CD14-positive monocyte (primary cell): ENCODE measurements around the gene NOD2. TPM values are rescaled to one million over a fixed set of nuclear protein-coding genes. Genes with fewer than 3 reads are reported as not detected.
A peak's percentile ranks its signal among the peaks of the same experiment; 100 is the strongest.

ENCODE experiments used
- DNase-seq, 3 donors: peaks; one replicate each; pipeline ENCODE4 v3.0.0-alpha.2; 2011 to 2022
- H2AFZ ChIP-seq: 2 replicates; pipeline ENCODE4 v1.6.0; 2012; ENCODE audit warnings: mild to moderate bottlenecking, low read depth, low read length, inconsistent platforms; ENCODE audit not compliant: insufficient read depth, poor library complexity, severe bottlenecking
- H3K27ac ChIP-seq, 2 donors: 1 replicate in 1 of 2; 2 replicates in 1 of 2; pipeline ENCODE4 v1.5.1; 2012 to 2013; ENCODE audit warnings: low read length in 2 of 2, control low read depth in 1 of 2, inconsistent platforms in 1 of 2, low read depth in 1 of 2, mild to moderate bottlenecking in 1 of 2
- H3K27me3 ChIP-seq, 2 donors: one replicate each; pipeline versions ENCODE4 v1.6.0 to v1.6.1; 2011 to 2013; ENCODE audit warnings: low read length in 2 of 2; ENCODE audit not compliant: control insufficient read depth in 2 of 2, insufficient read depth in 2 of 2
- H3K36me3 ChIP-seq, 2 donors: replicated peaks in 1 of 2; 1 replicate in 1 of 2; 2 replicates in 1 of 2; pipeline versions ENCODE4 v1.5.1 to v1.6.1; 2012 to 2013; ENCODE audit warnings: low read length in 2 of 2, control low read depth in 1 of 2, inconsistent platforms in 1 of 2, mild to moderate bottlenecking in 1 of 2; ENCODE audit not compliant: insufficient read depth in 2 of 2, control insufficient read depth in 1 of 2
- H3K4me1 ChIP-seq, 2 donors: 1 replicate in 1 of 2; 2 replicates in 1 of 2; pipeline versions ENCODE4 v1.5.1 to v1.6.1; 2012 to 2013; ENCODE audit warnings: low read length in 2 of 2, control low read depth in 1 of 2, inconsistent platforms in 1 of 2, mild to moderate bottlenecking in 1 of 2, moderate library complexity in 1 of 2; ENCODE audit not compliant: insufficient read depth in 2 of 2, control insufficient read depth in 1 of 2
- H3K4me2 ChIP-seq: replicated peaks from 2 replicates; pipeline ENCODE3; 2012; ENCODE audit warnings: low read length, moderate library complexity, mild to moderate bottlenecking; ENCODE audit not compliant: poor library complexity, severe bottlenecking; ENCODE audit errors: extremely low read depth
- H3K4me3 ChIP-seq, 3 experiments: fragments of 200-600 bp in 1 of 3; sonication (generic) in 1 of 3; replicated peaks in 1 of 3; 1 replicate in 2 of 3; 2 replicates in 1 of 3; pipeline ENCODE4 v1.5.1; 2011 to 2013; ENCODE audit warnings: low read length in 3 of 3, mild to moderate bottlenecking in 3 of 3, control low read depth in 2 of 3, low read depth in 2 of 3, inconsistent platforms in 1 of 3, moderate library complexity in 1 of 3
- H3K79me2 ChIP-seq: 2 replicates; pipeline ENCODE4 v1.6.0; 2012; ENCODE audit warnings: mild to moderate bottlenecking, control low read depth, inconsistent platforms, low read length, moderate library complexity; ENCODE audit not compliant: insufficient read depth
- H3K9ac ChIP-seq: 2 replicates; pipeline ENCODE4 v1.6.0; 2017; ENCODE audit warnings: low read length, mild to moderate bottlenecking; ENCODE audit not compliant: insufficient read depth, poor library complexity, severe bottlenecking
- H3K9me3 ChIP-seq, 2 donors: replicated peaks in 1 of 2; 1 replicate in 1 of 2; 2 replicates in 1 of 2; pipeline versions ENCODE4 v1.5.1 to v1.6.1; 2012 to 2013; ENCODE audit warnings: low read length in 2 of 2, control low read depth in 1 of 2; ENCODE audit not compliant: control insufficient read depth in 1 of 2, insufficient read depth in 1 of 2
- H4K20me1 ChIP-seq: 2 replicates; pipeline ENCODE4 v1.6.0; 2012; ENCODE audit warnings: mild to moderate bottlenecking, low read length, control low read depth, moderate library complexity; ENCODE audit not compliant: insufficient read depth
- H3K27ac Mint-ChIP-seq, 7 donors: one replicate each; pipeline ENCODE4 v1.8.0; 2020; ENCODE audit warnings: mild to moderate bottlenecking in 7 of 7, mixed read lengths in 7 of 7, moderate library complexity in 6 of 7, inconsistent platforms in 2 of 7
- H3K27me3 Mint-ChIP-seq, 3 donors: one replicate each; pipeline ENCODE4 v1.8.0; 2021 to 2022; ENCODE audit warnings: low read depth in 3 of 3, mild to moderate bottlenecking in 3 of 3, mixed read lengths in 3 of 3, moderate library complexity in 3 of 3, inconsistent platforms in 1 of 3
- H3K36me3 Mint-ChIP-seq, 2 donors: one replicate each; pipeline ENCODE4 v1.8.0; 2020; ENCODE audit warnings: mixed read lengths in 2 of 2, inconsistent platforms in 1 of 2, mild to moderate bottlenecking in 1 of 2
- H3K4me1 Mint-ChIP-seq: one replicate; pipeline ENCODE4 v1.8.0; 2020; ENCODE audit warnings: mild to moderate bottlenecking, mixed read lengths
- H3K4me3 Mint-ChIP-seq, 2 donors: one replicate each; pipeline ENCODE4 v1.8.0; 2020; ENCODE audit warnings: mild to moderate bottlenecking in 2 of 2, mixed read lengths in 2 of 2, moderate library complexity in 1 of 2
- H3K9me3 Mint-ChIP-seq, 7 donors: one replicate each; pipeline ENCODE4 v1.8.0; 2020 to 2022; ENCODE audit warnings: mixed read lengths in 7 of 7, mild to moderate bottlenecking in 6 of 7, moderate library complexity in 6 of 7, inconsistent platforms in 2 of 7
- WGBS: methylation state at CpG from one replicate; pipeline ENCODE4 v1.1.5; 2013; ENCODE audit warnings: missing lambda C conversion rate; ENCODE audit not compliant: insufficient coverage; 5-methylcytosine and 5-hydroxymethylcytosine counted together
- intact Hi-C, 2 donors: fragments of 100-400 bp; cut with micrococcal nuclease; formaldehyde crosslinking; loops; one replicate each; pipeline versions ENCODE4 v1.15.0 to v1.15.1; 2023
- polyA plus RNA-seq, 3 donors: library from polyadenylated mRNA; depleted of rRNA in 1 of 3; unstranded in 2 of 3; stranded (reverse) in 1 of 3; fragments of 300-500 nt in 2 of 3; fragments of >200 nt in 1 of 3; fragmentation: Illumina TruSeq in 2 of 3; gene quantifications; 1 replicate in 2 of 3; 2 replicates in 1 of 3; pipeline ENCODE4 v1.2.3, GENCODE V29; 2012 to 2021
- TF ChIP-seq, protein P1 (sequence below): fragments of 200-600 bp; IDR thresholded peaks from one replicate; pipeline ENCODE4 v1.8.0; 2022; ENCODE audit warnings: antibody characterized with exemption, mild to moderate bottlenecking

Gene NOD2
- polyA plus RNA-seq, 3 donors = 18.5 to 83.3 (median 29.7) TPM

DNA sequence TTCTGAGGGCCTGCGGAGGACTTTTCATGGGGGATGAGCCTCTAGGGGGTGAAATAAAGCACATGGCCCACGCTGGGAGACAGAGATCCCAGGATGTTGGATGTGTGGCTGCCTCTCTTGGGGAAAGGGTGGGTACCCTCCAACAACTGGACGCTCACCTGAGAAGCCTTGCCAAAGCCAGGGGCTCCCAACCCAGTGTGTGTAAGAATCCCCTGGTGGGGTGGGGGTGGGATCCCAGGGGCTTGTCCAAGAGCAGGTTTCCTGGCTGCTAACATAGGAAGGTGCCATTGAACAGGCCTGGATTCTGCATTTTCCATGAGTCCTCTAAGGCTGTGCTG is 12.9 kb upstream of the NOD2 start:
- H3K36me3 Mint-ChIP-seq = peaks cover 45 to 49% of the 10 kb centered on the region in 2 donors
- TF ChIP-seq, protein P1, sequence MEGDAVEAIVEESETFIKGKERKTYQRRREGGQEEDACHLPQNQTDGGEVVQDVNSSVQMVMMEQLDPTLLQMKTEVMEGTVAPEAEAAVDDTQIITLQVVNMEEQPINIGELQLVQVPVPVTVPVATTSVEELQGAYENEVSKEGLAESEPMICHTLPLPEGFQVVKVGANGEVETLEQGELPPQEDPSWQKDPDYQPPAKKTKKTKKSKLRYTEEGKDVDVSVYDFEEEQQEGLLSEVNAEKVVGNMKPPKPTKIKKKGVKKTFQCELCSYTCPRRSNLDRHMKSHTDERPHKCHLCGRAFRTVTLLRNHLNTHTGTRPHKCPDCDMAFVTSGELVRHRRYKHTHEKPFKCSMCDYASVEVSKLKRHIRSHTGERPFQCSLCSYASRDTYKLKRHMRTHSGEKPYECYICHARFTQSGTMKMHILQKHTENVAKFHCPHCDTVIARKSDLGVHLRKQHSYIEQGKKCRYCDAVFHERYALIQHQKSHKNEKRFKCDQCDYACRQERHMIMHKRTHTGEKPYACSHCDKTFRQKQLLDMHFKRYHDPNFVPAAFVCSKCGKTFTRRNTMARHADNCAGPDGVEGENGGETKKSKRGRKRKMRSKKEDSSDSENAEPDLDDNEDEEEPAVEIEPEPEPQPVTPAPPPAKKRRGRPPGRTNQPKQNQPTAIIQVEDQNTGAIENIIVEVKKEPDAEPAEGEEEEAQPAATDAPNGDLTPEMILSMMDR = no peak
- peaks cover 74 to 91% of the 10 kb centered on the region in 2 donors for H3K4me1 ChIP-seq
- H3K9me3 Mint-ChIP-seq = peaks cover 0 to 3% (median 0%) of the 10 kb centered on the region in 7 donors
- peak overlapping the region; percentile 98 for H3K4me2 ChIP-seq
- 35% methylated on average over 2 of the region's 3 CpGs for WGBS
- H3K4me3 ChIP-seq = peak overlapping the region; percentile 51 to 92 (median 84)
- peak overlapping the region; percentile 80 to 95 for H3K4me3 Mint-ChIP-seq
- H3K9me3 ChIP-seq = no peaks in the 10 kb centered on the region
- peak overlapping the region; percentile 96 to 100 (median 96) for H3K27ac Mint-ChIP-seq
- H3K36me3 ChIP-seq = peaks cover 26 to 38% of the 10 kb centered on the region in 2 donors
- peak overlapping the region; percentile 86 to 100 for H3K27ac ChIP-seq
- H3K9ac ChIP-seq = peak overlapping the region; percentile 84
- H3K27me3 ChIP-seq = no peaks in the 10 kb centered on the region
- intact Hi-C loops = loop anchor here in 1 of 2 donors (5.0 to 10.0 kb wide), 2 partner anchors 62 to 526 kb away; partner anchors contain the start of genes CYLD and TENT4B
- H3K4me1 Mint-ChIP-seq = peaks cover 79% of the 10 kb centered on the region
- peaks cover 0 to 6% (median 0%) of the 10 kb centered on the region in 3 donors for H3K27me3 Mint-ChIP-seq
- H2AFZ ChIP-seq = no peak overlapping the region
- DNase-seq = no peak
- H4K20me1 ChIP-seq = peaks cover 32% of the 10 kb centered on the region
- H3K79me2 ChIP-seq = peaks cover 71% of the 10 kb centered on the region

DNA sequence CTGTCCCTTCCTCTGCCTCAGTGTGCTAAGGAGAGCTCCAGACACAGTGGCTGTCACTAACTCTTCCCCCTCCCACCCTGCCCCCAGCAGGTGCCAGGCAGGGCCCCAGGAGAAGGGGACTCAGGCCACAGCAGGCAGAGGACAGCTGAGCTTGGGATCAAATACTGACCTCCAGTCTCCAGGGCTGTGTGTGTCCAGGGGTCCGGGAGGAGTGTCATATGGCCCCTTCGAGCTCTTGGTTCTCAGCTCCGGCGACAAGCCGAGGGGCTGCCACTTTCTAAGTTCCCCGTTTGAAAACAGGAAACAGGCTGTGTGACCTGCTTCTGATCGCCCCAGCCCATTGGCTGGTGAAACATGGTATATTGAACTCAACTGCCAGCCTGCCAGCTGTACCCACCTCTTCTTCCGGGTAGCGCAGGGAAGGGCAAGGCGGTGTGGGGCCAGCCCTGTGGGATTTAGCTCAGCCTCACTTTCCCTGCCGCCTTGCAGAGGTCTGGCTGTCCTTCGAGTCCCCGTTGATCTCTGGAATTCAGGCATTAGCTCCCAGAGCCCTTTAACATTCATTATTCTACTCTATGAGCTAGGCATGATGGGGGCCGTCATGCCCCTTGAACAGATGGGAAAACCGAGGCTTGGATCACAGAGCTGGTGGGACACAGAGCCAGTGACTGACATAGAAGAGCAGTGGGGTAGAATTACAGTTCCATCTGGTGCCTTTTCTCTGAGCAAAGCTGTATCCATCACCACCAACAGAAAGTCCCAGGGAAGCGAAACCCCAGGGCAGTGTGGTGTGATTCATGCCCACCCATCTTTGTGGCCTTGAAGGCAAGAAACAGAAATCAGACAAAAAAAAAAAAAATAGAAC is 12.2 kb upstream of the NOD2 start, which contains the start of gene SNX20:
TSS of gene SNX20 (minus strand) at position 292 of the 865 bp plus-strand sequence. CDS start 3,786 bp downstream, outside the sequence.
- TF ChIP-seq, protein P1 = no peak
- intact Hi-C loops = loop anchor here in 1 of 2 donors (5.0 to 10.0 kb wide), 2 partner anchors 61 to 526 kb away; partner anchors contain the start of genes CYLD and TENT4B
- Histone ChIP-seq H4K20me1 (peaks cover 25% of the 10 kb centered on the region), H3K36me3 (peaks cover 19 to 30% of the 10 kb centered on the region in 2 donors), H2AFZ (peak within 1 kb of the TSS; percentile 13), H3K9ac (peak within 1 kb of the TSS; percentile 84), H3K9me3 (no peaks in the 10 kb centered on the region), H3K27me3 (no peaks in the 10 kb centered on the region), H3K4me1 (peaks cover 82 to 92% of the 10 kb centered on the region in 2 donors), H3K4me3 (peak within 1 kb of the TSS; percentile 51 to 92 (median 84)), H3K27ac (peak within 1 kb of the TSS; percentile 86 to 100), H3K4me2 (peak within 1 kb of the TSS; percentile 98), H3K79me2 (peaks cover 65% of the 10 kb centered on the region)
- DNase-seq = peak; percentile 80 to 90 (median 86)
- Mint-ChIP-seq H3K4me3 (peak within 1 kb of the TSS; percentile 80 to 95), H3K9me3 (peaks cover 0 to 2% (median 0%) of the 10 kb centered on the region in 7 donors), H3K36me3 (peaks cover 38 to 41% of the 10 kb centered on the region in 2 donors), H3K27me3 (peaks cover 0 to 6% (median 2%) of the 10 kb centered on the region in 3 donors), H3K27ac (peak within 1 kb of the TSS; percentile 96 to 100 (median 98)), H3K4me1 (peaks cover 81% of the 10 kb centered on the region)
- WGBS = 0% methylated on average over 10 of the region's 16 CpGs
